D341Med (cell line): ENCODE measurements around the gene VARS1.
A peak's percentile ranks its signal among the peaks of the same experiment; 100 is the strongest.

ENCODE experiments used
- DNase-seq: peaks from one replicate; pipeline ENCODE4 v3.0.0; 2012; ENCODE audit warnings: low spot score

Gene VARS1

GRCh38 chr6:31792761-31793171, 2.8 kb downstream of the VARS1 start:
- no peak for DNase-seq

- no peak for DNase-seq
Measured at GRCh38 chr6:31792090-31792374, 3.5 kb downstream of the VARS1 start.

- DNase-seq, result peak; percentile 81
Measured at GRCh38 chr6:31791324-31792089, 4.0 kb downstream of the VARS1 start.

DNA sequence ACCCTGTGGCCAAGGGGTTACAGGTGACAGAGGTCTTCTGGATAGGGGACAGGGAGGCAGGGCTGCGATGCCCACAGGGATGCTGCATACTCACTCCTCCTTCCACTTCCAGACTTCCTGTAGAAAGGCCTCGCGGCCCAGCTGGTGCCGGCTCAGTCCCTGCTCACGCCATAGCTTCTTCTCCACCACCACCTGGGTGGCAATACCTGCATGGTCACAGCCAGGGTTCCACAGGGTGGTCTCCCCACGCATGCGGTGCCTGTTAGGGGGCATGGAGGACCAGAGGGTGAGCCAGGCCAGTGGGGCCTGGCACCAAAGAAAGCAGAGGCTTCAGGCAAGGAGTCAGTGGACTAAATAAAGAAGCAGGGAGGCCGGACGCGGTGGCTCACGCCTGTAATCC, 10.1 kb downstream of the VARS1 start:
- no peak for DNase-seq

- DNase-seq, result peak; percentile 8
Measured at GRCh38 chr6:31784098-31784925, 11.2 kb downstream of the VARS1 start.

DNA sequence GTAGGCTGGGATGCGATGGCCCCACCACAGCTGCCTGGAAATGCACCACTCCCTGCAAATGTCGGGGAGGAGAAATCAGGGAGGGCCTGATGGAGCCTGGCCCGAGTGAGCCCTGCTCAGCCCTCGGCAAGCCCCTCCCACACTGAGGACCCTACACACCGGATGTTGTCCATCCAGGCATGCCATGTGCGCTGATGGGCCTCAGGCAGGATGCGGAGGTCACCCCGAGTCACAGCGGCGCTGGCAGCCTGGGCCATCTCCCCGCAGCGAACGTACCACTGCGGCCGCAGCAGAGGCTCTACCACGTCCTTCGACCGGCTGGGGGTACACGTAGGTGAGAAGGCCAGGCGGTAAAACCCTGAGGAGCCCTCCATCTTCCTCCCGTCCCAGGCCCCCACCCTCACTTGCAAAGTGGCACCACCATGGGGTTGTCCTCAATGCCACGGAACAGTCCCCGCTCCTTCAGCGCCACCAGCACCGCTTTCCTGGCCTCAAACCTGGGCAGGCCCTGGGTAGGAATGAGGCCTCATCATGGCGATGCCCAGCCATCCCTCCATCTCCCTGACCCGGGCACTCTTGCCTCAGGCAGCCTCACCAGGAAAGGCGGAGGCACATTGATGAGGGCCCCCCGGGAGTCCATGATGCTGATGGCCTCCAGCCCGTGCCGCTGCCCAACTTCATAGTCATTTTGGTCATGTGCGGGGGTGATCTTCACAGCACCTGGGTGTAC, 13.3 kb downstream of the VARS1 start:
- no peak for DNase-seq

GRCh38 chr6:31781244-31782125, 14.1 kb downstream of the VARS1 start:
- DNase-seq, result no peak

GRCh38 chr6:31780507-31781243, 14.9 kb downstream of the VARS1 start:
- peak; percentile 12 for DNase-seq

DNA sequence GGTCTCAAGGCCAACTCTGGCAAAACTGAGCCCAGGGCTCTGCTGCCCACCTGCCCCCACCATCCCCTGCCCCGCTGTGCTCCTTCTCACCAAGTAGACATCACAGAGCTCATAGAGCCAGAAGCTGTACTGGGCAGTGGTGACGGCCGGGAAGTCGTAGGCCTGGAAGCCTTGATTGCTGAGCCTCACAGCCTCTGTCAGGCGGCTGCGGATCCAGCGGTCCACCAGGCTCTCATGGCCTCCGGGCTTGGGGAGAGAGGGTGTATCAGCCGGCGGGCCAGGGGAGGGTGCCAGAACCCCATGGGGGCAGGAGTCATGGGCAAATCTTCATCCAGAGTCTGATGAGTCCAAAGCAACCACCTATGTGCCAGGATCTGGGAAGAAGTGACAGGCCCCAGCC, 15.6 kb downstream of the VARS1 start:
- peak; percentile 24 for DNase-seq

GRCh38 chr6:31778999-31779885, 16.3 kb downstream of the VARS1 start:
- peak; percentile 26 for DNase-seq

- DNase-seq, result no peak
Measured at GRCh38 chr6:31778193-31778592, 17.4 kb downstream of the VARS1 start.

GRCh38 chr6:31777667-31778050, 17.9 kb downstream of the VARS1 start:
- no peak for DNase-seq

GRCh38 chr6:31776989-31777666, 18.4 kb downstream of the VARS1 start, which contains the start of gene VWA7:
Gene VWA7, minus strand, starts transcription at chr6:31777328. Its CDS starts 549 bp downstream, at chr6:31776779.
- no peak for DNase-seq

DNA sequence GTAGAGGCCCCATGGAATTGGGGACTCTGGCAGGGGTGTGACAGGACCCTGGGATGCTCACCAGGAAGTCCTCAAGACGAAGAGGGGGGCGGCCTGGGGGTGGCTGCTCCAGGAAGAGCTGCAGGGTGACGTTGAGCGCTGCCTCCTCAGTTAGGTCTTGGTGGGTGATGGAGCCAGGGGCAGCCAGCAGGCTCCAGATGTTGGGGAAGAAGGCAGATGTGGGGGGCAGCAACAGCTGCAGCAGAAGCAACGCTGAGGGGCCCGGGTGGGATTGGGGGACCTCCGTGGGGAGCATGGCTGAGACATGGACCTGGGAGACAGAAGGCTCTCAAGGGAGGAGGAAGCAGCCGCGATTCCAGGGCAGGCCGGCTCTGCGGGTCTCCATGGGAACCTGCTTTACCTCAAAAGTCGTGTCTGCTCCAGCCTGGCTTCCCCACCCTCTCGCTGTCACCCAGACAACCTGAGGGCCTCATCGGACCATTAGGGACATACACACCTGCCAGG, 19.0 kb downstream of the VARS1 start:
- no peak for DNase-seq

DNA sequence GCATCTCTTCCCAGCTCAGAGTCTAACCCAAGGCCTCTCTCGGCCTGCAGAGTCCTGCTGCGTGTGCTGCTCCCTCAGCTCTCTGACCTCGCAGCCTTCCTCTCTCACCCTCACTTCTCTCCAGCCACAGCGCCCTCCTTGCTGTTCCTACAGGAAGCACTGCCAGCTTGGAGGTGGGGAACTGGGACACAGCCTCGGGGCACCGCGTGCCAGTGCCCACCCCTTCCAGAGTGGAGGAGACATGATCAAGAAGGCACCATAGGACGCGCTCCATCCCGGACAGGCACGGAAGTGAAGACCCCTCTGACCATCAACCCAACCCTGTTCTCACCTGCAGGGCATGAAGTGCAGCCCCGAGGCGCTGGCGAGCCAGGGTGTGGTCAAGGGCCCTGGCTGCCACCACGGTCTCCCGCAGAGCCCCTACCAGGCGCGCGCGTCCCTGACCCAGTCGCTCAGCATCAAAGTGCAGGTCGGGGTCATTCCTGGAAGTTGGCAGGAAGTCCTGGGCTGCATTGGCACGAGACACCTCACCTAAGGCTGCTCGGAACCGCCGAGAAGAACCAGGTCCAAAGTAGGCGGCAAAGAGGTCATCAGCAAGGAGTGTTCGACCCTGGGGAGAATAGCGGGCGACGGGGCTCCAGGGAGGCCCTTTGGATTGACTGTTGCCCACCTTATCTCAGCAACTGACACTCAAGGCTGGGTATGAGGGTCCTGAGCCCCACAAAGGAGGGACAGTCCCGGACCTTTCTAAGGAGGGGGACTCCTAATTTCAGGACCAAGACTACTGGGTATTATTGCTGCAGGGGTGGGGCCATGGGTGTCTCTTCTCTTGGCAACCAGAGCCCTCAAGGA, 19.7 kb downstream of the VARS1 start:
- DNase-seq, result no peak

GRCh38 chr6:31775184-31775583, 20.4 kb downstream of the VARS1 start:
- no peak for DNase-seq

- no peak for DNase-seq
Measured at GRCh38 chr6:31771992-31772358, 23.6 kb downstream of the VARS1 start.

DNA sequence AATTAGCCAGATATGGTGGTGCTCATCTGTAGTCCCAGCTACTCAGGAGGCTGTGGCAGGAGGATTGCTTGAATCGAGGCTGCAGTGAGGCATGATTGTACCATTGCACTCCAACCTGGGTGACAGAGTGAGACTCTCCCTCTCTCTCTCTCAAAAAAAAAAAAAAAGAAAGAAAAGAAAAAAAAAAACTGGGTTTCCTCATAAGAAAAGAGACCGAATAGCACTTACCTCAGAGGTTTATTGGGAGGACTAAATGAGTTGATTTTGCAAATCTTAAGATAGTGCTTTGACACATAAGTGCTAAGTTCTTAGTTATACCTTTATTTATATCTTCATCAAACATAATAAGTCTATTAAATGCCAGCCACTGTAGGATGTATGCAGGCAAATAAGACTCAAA, 24.7 kb downstream of the VARS1 start:
- no peak for DNase-seq
